ENCODE data around the gene RNLS.
A peak's percentile ranks its signal among the peaks of the same experiment; 100 is the strongest.

Gene RNLS

GRCh38 chr10:88598055-88598454 is 14.9 kb upstream of the RNLS start:
- Histone ChIP-seq H3K4me3 (ENCODE audit: low read depth in 1 of 5, low read length in 5 of 5) (no peak overlapping the region), H3K9me3 (ENCODE audit: control insufficient read depth in 5 of 5, low read length in 5 of 5) (peaks cover 0 to 2% (median 0%) of the 10 kb centered on the region in 5 donors), H3K36me3 (ENCODE audit: control insufficient read depth in 5 of 5, insufficient read depth in 5 of 5, low read length in 5 of 5) (no peaks in the 10 kb centered on the region), H3K27ac (ENCODE audit: low read depth, low read length) (no peak overlapping the region), H3K9ac (ENCODE audit: low read length in 5 of 5) (no peak overlapping the region), H3K27me3 (ENCODE audit: control insufficient read depth in 5 of 5, insufficient read depth in 4 of 5, low read length in 5 of 5) (no peaks in the 10 kb centered on the region), H3K4me1 (ENCODE audit: control insufficient read depth in 5 of 5, insufficient read depth in 5 of 5, low read length in 5 of 5) (no peaks in the 10 kb centered on the region)

- Histone ChIP-seq H3K36me3 (ENCODE audit: control insufficient read depth in 5 of 5, insufficient read depth in 5 of 5, low read length in 5 of 5) (peaks cover 0 to 3% (median 0%) of the 10 kb centered on the region in 5 donors), H3K27ac (ENCODE audit: low read depth, low read length) (no peak overlapping the region), H3K4me1 (ENCODE audit: control insufficient read depth in 5 of 5, insufficient read depth in 5 of 5, low read length in 5 of 5) (no peaks in the 10 kb centered on the region), H3K9ac (ENCODE audit: low read length in 5 of 5) (no peak overlapping the region), H3K27me3 (ENCODE audit: control insufficient read depth in 5 of 5, insufficient read depth in 4 of 5, low read length in 5 of 5) (no peaks in the 10 kb centered on the region), H3K9me3 (ENCODE audit: control insufficient read depth in 5 of 5, low read length in 5 of 5) (no peaks in the 10 kb centered on the region), H3K4me3 (ENCODE audit: low read depth in 1 of 5, low read length in 5 of 5) (no peak overlapping the region)
These were observed 11.4 kb upstream of the RNLS start for GRCh38 chr10:88594482-88594881.

- Histone ChIP-seq H3K9me3 (ENCODE audit: control insufficient read depth in 5 of 5, low read length in 5 of 5) (no peaks in the 10 kb centered on the region), H3K4me1 (ENCODE audit: control insufficient read depth in 5 of 5, insufficient read depth in 5 of 5, low read length in 5 of 5) (no peaks in the 10 kb centered on the region), H3K4me3 (ENCODE audit: low read depth in 1 of 5, low read length in 5 of 5) (no peak overlapping the region), H3K9ac (ENCODE audit: low read length in 5 of 5) (no peak overlapping the region), H3K27ac (ENCODE audit: low read depth, low read length) (no peak overlapping the region), H3K27me3 (ENCODE audit: control insufficient read depth in 5 of 5, insufficient read depth in 4 of 5, low read length in 5 of 5) (no peaks in the 10 kb centered on the region), H3K36me3 (ENCODE audit: control insufficient read depth in 5 of 5, insufficient read depth in 5 of 5, low read length in 5 of 5) (peaks cover 0 to 3% (median 0%) of the 10 kb centered on the region in 5 donors)
These were observed 9.8 kb upstream of the RNLS start for GRCh38 chr10:88592906-88593305.

- no peak overlapping the region for H3K9ac ChIP-seq (ENCODE audit: low read length in 5 of 5)
- no peaks in the 10 kb centered on the region for H3K9me3 ChIP-seq (ENCODE audit: control insufficient read depth in 5 of 5, low read length in 5 of 5)
- no peaks in the 10 kb centered on the region for H3K27me3 ChIP-seq (ENCODE audit: control insufficient read depth in 5 of 5, insufficient read depth in 4 of 5, low read length in 5 of 5)
- no peaks in the 10 kb centered on the region for H3K4me1 ChIP-seq (ENCODE audit: control insufficient read depth in 5 of 5, insufficient read depth in 5 of 5, low read length in 5 of 5)
- no peak overlapping the region for H3K4me3 ChIP-seq (ENCODE audit: low read depth in 1 of 5, low read length in 5 of 5)
- no peak overlapping the region for H3K27ac ChIP-seq (ENCODE audit: low read depth, low read length)
- peaks cover 0 to 3% (median 0%) of the 10 kb centered on the region in 5 donors for H3K36me3 ChIP-seq (ENCODE audit: control insufficient read depth in 5 of 5, insufficient read depth in 5 of 5, low read length in 5 of 5)
These were observed 9.3 kb upstream of the RNLS start for GRCh38 chr10:88592381-88592780.

GRCh38 chr10:88586462-88586861 is 3.3 kb upstream of the RNLS start, which contains the start of gene LIPJ:
TSS of gene LIPJ (plus strand) at chr10:88586762. CDS start at chr10:88590688, 3,926 bp downstream.
- H3K36me3 ChIP-seq (ENCODE audit: control insufficient read depth in 5 of 5, insufficient read depth in 5 of 5, low read length in 5 of 5) = peaks cover 0 to 2% (median 0%) of the 10 kb centered on the region in 5 donors
- H3K9ac ChIP-seq (ENCODE audit: low read length in 5 of 5) = no peak within 1 kb of the TSS
- no peak within 1 kb of the TSS for H3K4me3 ChIP-seq (ENCODE audit: low read depth in 1 of 5, low read length in 5 of 5)
- no peak within 1 kb of the TSS for H3K27ac ChIP-seq (ENCODE audit: low read depth, low read length)
- H3K4me1 ChIP-seq (ENCODE audit: control insufficient read depth in 5 of 5, insufficient read depth in 5 of 5, low read length in 5 of 5) = peaks cover 2 to 13% (median 11%) of the 10 kb centered on the region in 5 donors
- no peaks in the 10 kb centered on the region for H3K9me3 ChIP-seq (ENCODE audit: control insufficient read depth in 5 of 5, low read length in 5 of 5)
- H3K27me3 ChIP-seq (ENCODE audit: control insufficient read depth in 5 of 5, insufficient read depth in 4 of 5, low read length in 5 of 5) = no peaks in the 10 kb centered on the region

- Histone ChIP-seq H3K36me3 (ENCODE audit: control insufficient read depth in 5 of 5, insufficient read depth in 5 of 5, low read length in 5 of 5) (peaks cover 0 to 6% (median 0%) of the 10 kb centered on the region in 5 donors), H3K27ac (ENCODE audit: low read depth, low read length) (peak overlapping the region; percentile 97), H3K4me3 (ENCODE audit: low read depth in 1 of 5, low read length in 5 of 5) (peak overlapping the region; percentile 83 to 97 (median 85)), H3K9me3 (ENCODE audit: control insufficient read depth in 5 of 5, low read length in 5 of 5) (no peaks in the 10 kb centered on the region), H3K4me1 (ENCODE audit: control insufficient read depth in 5 of 5, insufficient read depth in 5 of 5, low read length in 5 of 5) (peaks cover 2 to 13% (median 11%) of the 10 kb centered on the region in 5 donors), H3K9ac (ENCODE audit: low read length in 5 of 5) (peak overlapping the region; percentile 22 to 99 (median 98)), H3K27me3 (ENCODE audit: control insufficient read depth in 5 of 5, insufficient read depth in 4 of 5, low read length in 5 of 5) (no peaks in the 10 kb centered on the region)
These were observed 453 bp upstream of the RNLS start for GRCh38 chr10:88583584-88583957.

GRCh38 chr10:88582411-88582805 is 710 bp downstream of the RNLS start:
- Histone ChIP-seq H3K27me3 (ENCODE audit: control insufficient read depth in 5 of 5, insufficient read depth in 4 of 5, low read length in 5 of 5) (no peaks in the 10 kb centered on the region), H3K9me3 (ENCODE audit: control insufficient read depth in 5 of 5, low read length in 5 of 5) (no peaks in the 10 kb centered on the region), H3K27ac (ENCODE audit: low read depth, low read length) (peak overlapping the region; percentile 97), H3K4me1 (ENCODE audit: control insufficient read depth in 5 of 5, insufficient read depth in 5 of 5, low read length in 5 of 5) (peaks cover 2 to 13% (median 11%) of the 10 kb centered on the region in 5 donors), H3K4me3 (ENCODE audit: low read depth in 1 of 5, low read length in 5 of 5) (peak overlapping the region; percentile 68 to 97 (median 85)), H3K36me3 (ENCODE audit: control insufficient read depth in 5 of 5, insufficient read depth in 5 of 5, low read length in 5 of 5) (peaks cover 0 to 6% (median 0%) of the 10 kb centered on the region in 5 donors), H3K9ac (ENCODE audit: low read length in 5 of 5) (peak overlapping the region in 2 of 5 donors; percentile 97 to 99)

GRCh38 chr10:88565072-88565471 is 18.0 kb downstream of the RNLS start:
- Histone ChIP-seq H3K36me3 (ENCODE audit: control insufficient read depth in 5 of 5, insufficient read depth in 5 of 5, low read length in 5 of 5) (no peaks in the 10 kb centered on the region), H3K9ac (ENCODE audit: low read length in 5 of 5) (peak overlapping the region in 1 of 5 donors; percentile 35), H3K27me3 (ENCODE audit: control insufficient read depth in 5 of 5, insufficient read depth in 4 of 5, low read length in 5 of 5) (no peaks in the 10 kb centered on the region), H3K4me3 (ENCODE audit: low read depth in 1 of 5, low read length in 5 of 5) (no peak overlapping the region), H3K27ac (ENCODE audit: low read depth, low read length) (no peak overlapping the region), H3K4me1 (ENCODE audit: control insufficient read depth in 5 of 5, insufficient read depth in 5 of 5, low read length in 5 of 5) (peaks cover 0 to 3% (median 0%) of the 10 kb centered on the region in 5 donors), H3K9me3 (ENCODE audit: control insufficient read depth in 5 of 5, low read length in 5 of 5) (peaks cover 0 to 2% (median 0%) of the 10 kb centered on the region in 5 donors)

- no peak overlapping the region for H3K9ac ChIP-seq (ENCODE audit: low read length in 5 of 5)
- no peaks in the 10 kb centered on the region for H3K27me3 ChIP-seq (ENCODE audit: control insufficient read depth in 5 of 5, insufficient read depth in 4 of 5, low read length in 5 of 5)
- H3K27ac ChIP-seq (ENCODE audit: low read depth, low read length) = no peak overlapping the region
- no peaks in the 10 kb centered on the region for H3K36me3 ChIP-seq (ENCODE audit: control insufficient read depth in 5 of 5, insufficient read depth in 5 of 5, low read length in 5 of 5)
- peaks cover 0 to 5% (median 0%) of the 10 kb centered on the region in 5 donors for H3K4me1 ChIP-seq (ENCODE audit: control insufficient read depth in 5 of 5, insufficient read depth in 5 of 5, low read length in 5 of 5)
- H3K9me3 ChIP-seq (ENCODE audit: control insufficient read depth in 5 of 5, low read length in 5 of 5) = peaks cover 0 to 2% (median 0%) of the 10 kb centered on the region in 5 donors
- no peak overlapping the region for H3K4me3 ChIP-seq (ENCODE audit: low read depth in 1 of 5, low read length in 5 of 5)
These were observed 21.0 kb downstream of the RNLS start for GRCh38 chr10:88562152-88562551.

- H3K9me3 ChIP-seq (ENCODE audit: control insufficient read depth in 5 of 5, low read length in 5 of 5) = peaks cover 0 to 2% (median 0%) of the 10 kb centered on the region in 5 donors
- H3K27ac ChIP-seq (ENCODE audit: low read depth, low read length) = no peak overlapping the region
- no peaks in the 10 kb centered on the region for H3K27me3 ChIP-seq (ENCODE audit: control insufficient read depth in 5 of 5, insufficient read depth in 4 of 5, low read length in 5 of 5)
These were observed 25.5 kb downstream of the RNLS start for GRCh38 chr10:88557658-88558057.

More at GRCh38 chr10:88557658-88558057, 25.5 kb downstream of the RNLS start:
- Histone ChIP-seq H3K4me1 (ENCODE audit: control insufficient read depth in 5 of 5, insufficient read depth in 5 of 5, low read length in 5 of 5) (peaks cover 0 to 6% (median 0%) of the 10 kb centered on the region in 5 donors), H3K36me3 (ENCODE audit: control insufficient read depth in 5 of 5, insufficient read depth in 5 of 5, low read length in 5 of 5) (no peaks in the 10 kb centered on the region), H3K4me3 (ENCODE audit: low read depth in 1 of 5, low read length in 5 of 5) (no peak overlapping the region), H3K9ac (ENCODE audit: low read length in 5 of 5) (no peak overlapping the region)
